SK-N-SH (cell line): ENCODE results near the gene DSE.

Source experiments
- EP300 ChIP-seq, 2 experiments: IDR thresholded peaks; 2 replicates each; pipeline versions ENCODE4 v1.4.0 to v1.6.1; 2012; ENCODE audit warnings: borderline replicate concordance in 1 of 2, low read depth in 1 of 2, low read length in 1 of 2
- GATA2 ChIP-seq: sonication (generic); formaldehyde crosslinking; IDR thresholded peaks from 2 replicates; pipeline ENCODE4 v1.5.0; 2020; ENCODE audit warnings: mild to moderate bottlenecking, missing genetic modification reagents
- NRF1 ChIP-seq: IDR thresholded peaks from 2 replicates; pipeline ENCODE4 v1.6.1; 2012; ENCODE audit warnings: low read depth, mild to moderate bottlenecking, low read length
- POLR2AphosphoS5 ChIP-seq: IDR thresholded peaks from 2 replicates; pipeline ENCODE4 v1.6.1; 2012; ENCODE audit warnings: low read depth, low read length
- SMC3 ChIP-seq: IDR thresholded peaks from 2 replicates; pipeline ENCODE4 v1.6.1; 2012; ENCODE audit warnings: low read depth, low read length, improper control_type of control experiment
- TCF12 ChIP-seq: IDR thresholded peaks from 2 replicates; pipeline ENCODE4 v1.4.0; 2012
- TF ChIP-seq, protein P1 (sequence below): IDR thresholded peaks from 2 replicates; pipeline ENCODE4 v1.6.1; 2012; ENCODE audit warnings: mild to moderate bottlenecking, low read depth, low read length, moderate library complexity
- TF ChIP-seq, protein P2 (sequence below): fragments of 200-600 bp; sonication (generic); IDR thresholded peaks from 2 replicates; pipeline ENCODE4 v1.6.1; 2017; ENCODE audit warnings: antibody characterized with exemption, mild to moderate bottlenecking, moderate library complexity
- TF ChIP-seq, protein P3 (sequence below): IDR thresholded peaks from 2 replicates; pipeline ENCODE4 v1.4.0; 2012; ENCODE audit warnings: low read depth
- TF ChIP-seq, protein P4 (sequence below): IDR thresholded peaks from 2 replicates; pipeline ENCODE4 v1.4.0; 2012; ENCODE audit warnings: low read depth, borderline replicate concordance

DNA sequence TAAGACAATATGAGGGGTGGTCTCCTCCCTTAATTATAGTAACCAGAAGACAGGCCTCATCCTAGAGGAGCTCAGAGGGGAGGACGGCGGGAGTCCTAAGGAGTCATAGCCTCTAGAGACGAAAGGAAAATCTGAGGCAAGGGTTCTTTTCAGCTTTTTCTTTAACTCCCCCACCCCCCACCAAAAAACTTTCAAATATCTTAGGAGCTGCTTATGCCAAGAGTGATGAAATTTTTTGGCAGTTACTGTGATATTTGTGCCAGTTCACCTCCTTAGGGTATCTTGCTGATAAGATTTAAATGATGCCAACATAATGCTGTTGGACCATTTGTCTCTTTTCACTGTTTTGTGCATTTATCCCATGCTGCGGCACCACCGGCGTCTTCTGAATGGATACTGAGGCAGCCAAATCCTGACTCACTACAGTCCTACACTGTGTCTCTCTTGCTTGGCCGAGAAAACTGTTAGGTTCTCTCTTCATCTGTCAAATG lies 44.5 kb upstream of the DSE start:
- TF ChIP-seq, protein P1, sequence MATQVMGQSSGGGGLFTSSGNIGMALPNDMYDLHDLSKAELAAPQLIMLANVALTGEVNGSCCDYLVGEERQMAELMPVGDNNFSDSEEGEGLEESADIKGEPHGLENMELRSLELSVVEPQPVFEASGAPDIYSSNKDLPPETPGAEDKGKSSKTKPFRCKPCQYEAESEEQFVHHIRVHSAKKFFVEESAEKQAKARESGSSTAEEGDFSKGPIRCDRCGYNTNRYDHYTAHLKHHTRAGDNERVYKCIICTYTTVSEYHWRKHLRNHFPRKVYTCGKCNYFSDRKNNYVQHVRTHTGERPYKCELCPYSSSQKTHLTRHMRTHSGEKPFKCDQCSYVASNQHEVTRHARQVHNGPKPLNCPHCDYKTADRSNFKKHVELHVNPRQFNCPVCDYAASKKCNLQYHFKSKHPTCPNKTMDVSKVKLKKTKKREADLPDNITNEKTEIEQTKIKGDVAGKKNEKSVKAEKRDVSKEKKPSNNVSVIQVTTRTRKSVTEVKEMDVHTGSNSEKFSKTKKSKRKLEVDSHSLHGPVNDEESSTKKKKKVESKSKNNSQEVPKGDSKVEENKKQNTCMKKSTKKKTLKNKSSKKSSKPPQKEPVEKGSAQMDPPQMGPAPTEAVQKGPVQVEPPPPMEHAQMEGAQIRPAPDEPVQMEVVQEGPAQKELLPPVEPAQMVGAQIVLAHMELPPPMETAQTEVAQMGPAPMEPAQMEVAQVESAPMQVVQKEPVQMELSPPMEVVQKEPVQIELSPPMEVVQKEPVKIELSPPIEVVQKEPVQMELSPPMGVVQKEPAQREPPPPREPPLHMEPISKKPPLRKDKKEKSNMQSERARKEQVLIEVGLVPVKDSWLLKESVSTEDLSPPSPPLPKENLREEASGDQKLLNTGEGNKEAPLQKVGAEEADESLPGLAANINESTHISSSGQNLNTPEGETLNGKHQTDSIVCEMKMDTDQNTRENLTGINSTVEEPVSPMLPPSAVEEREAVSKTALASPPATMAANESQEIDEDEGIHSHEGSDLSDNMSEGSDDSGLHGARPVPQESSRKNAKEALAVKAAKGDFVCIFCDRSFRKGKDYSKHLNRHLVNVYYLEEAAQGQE, result no peak
- TF ChIP-seq, protein P2, sequence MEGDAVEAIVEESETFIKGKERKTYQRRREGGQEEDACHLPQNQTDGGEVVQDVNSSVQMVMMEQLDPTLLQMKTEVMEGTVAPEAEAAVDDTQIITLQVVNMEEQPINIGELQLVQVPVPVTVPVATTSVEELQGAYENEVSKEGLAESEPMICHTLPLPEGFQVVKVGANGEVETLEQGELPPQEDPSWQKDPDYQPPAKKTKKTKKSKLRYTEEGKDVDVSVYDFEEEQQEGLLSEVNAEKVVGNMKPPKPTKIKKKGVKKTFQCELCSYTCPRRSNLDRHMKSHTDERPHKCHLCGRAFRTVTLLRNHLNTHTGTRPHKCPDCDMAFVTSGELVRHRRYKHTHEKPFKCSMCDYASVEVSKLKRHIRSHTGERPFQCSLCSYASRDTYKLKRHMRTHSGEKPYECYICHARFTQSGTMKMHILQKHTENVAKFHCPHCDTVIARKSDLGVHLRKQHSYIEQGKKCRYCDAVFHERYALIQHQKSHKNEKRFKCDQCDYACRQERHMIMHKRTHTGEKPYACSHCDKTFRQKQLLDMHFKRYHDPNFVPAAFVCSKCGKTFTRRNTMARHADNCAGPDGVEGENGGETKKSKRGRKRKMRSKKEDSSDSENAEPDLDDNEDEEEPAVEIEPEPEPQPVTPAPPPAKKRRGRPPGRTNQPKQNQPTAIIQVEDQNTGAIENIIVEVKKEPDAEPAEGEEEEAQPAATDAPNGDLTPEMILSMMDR, result no peak
- TF ChIP-seq POLR2AphosphoS5, result no peak
- TF ChIP-seq, protein P3, sequence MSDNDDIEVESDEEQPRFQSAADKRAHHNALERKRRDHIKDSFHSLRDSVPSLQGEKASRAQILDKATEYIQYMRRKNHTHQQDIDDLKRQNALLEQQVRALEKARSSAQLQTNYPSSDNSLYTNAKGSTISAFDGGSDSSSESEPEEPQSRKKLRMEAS, result no peak
- no peak for TF ChIP-seq SMC3
- TF ChIP-seq EP300 (IDR thresholded peaks at IDR 0.05; ENCODE audit: borderline replicate concordance in 1 of 2, low read depth in 1 of 2, low read length in 1 of 2), result no peak
- TF ChIP-seq, protein P4, sequence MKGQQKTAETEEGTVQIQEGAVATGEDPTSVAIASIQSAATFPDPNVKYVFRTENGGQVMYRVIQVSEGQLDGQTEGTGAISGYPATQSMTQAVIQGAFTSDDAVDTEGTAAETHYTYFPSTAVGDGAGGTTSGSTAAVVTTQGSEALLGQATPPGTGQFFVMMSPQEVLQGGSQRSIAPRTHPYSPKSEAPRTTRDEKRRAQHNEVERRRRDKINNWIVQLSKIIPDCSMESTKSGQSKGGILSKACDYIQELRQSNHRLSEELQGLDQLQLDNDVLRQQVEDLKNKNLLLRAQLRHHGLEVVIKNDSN, result no peak
- no peak for TF ChIP-seq GATA2 (CRISPR knock-in tag)
- no peak for TF ChIP-seq TCF12
- no peak for TF ChIP-seq NRF1
